ENCODE data around the gene NAV2.

Gene NAV2

DNA sequence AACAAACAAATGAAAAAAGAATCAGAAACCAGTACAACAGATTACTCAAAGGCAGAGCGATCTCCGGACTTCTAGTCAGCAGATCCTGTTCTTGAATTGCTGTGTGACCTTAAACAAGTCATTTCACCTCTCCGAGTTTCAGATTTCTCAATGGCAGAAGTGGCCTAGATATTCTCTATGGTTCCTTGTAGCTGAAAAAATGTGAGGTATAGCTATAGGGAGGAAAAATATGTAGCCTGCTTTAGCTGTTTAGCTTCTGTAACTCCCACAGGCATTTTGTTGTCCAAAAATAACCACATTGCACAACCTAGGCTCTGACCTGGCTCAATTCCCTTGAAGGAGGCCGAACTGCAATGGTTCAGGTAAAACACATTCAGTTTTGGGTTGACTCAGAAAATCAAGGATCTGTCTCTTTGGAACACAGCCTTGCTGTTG, 347.0 kb downstream of the NAV2 start:
- TF ChIP-seq, protein P1, sequence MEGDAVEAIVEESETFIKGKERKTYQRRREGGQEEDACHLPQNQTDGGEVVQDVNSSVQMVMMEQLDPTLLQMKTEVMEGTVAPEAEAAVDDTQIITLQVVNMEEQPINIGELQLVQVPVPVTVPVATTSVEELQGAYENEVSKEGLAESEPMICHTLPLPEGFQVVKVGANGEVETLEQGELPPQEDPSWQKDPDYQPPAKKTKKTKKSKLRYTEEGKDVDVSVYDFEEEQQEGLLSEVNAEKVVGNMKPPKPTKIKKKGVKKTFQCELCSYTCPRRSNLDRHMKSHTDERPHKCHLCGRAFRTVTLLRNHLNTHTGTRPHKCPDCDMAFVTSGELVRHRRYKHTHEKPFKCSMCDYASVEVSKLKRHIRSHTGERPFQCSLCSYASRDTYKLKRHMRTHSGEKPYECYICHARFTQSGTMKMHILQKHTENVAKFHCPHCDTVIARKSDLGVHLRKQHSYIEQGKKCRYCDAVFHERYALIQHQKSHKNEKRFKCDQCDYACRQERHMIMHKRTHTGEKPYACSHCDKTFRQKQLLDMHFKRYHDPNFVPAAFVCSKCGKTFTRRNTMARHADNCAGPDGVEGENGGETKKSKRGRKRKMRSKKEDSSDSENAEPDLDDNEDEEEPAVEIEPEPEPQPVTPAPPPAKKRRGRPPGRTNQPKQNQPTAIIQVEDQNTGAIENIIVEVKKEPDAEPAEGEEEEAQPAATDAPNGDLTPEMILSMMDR (IDR thresholded peaks at IDR 0.05; ENCODE audit: low read depth, low read length) = no peak
- DNase-seq (ENCODE audit: extremely low read depth, low read depth) = no peak

DNA sequence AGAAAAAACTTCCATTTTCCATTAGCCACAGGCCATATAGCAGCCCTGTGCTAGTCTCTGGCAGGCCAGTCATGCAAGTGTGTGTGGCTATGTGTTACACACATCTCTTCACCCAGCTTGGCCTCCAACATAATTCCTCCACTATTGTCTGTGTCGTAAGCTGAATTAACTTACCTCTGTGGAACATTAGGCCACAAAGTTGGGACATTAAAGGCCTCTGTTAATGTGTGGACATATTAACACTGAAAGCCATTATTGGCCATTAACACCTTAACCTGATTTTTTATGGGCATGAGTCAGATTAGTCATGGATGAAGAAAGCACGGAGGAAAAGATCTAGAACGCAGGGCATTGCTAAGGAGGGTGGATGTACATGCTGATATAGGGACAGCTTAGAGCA, 347.5 kb downstream of the NAV2 start:
- no peak for DNase-seq (ENCODE audit: extremely low read depth, low read depth)
- TF ChIP-seq, protein P1 (IDR thresholded peaks at IDR 0.05; ENCODE audit: low read depth, low read length) = no peak

DNA sequence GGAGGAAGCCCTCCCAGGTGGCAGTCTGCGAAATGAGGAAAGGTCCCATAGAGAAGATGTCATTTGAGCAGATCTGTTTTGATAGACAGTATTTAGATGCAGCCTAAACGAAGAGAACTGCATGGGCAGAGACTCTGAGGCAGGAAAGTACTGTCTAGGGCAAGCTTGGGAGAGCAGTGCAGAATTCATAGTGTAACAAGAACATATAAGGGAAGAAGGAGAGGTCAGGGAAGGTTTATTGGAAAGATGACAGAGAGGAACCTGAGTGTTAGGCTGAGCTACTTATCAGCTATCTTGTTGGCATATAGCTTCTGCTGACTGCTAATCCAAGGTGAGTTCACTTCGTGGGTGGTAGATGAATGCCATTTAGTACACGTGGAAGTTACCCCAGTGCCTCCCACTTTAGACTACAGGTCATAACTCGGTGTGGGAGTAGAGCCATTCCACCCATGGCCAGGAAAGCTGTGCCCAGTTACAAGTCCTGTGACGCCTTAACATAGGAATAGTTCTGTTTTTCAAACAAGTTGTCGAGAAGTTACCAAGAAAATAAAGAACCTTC, 348.1 kb downstream of the NAV2 start:
- TF ChIP-seq, protein P1 (IDR thresholded peaks at IDR 0.05; ENCODE audit: low read depth, low read length) = no peak
- DNase-seq (ENCODE audit: extremely low read depth, low read depth) = no peak

DNA sequence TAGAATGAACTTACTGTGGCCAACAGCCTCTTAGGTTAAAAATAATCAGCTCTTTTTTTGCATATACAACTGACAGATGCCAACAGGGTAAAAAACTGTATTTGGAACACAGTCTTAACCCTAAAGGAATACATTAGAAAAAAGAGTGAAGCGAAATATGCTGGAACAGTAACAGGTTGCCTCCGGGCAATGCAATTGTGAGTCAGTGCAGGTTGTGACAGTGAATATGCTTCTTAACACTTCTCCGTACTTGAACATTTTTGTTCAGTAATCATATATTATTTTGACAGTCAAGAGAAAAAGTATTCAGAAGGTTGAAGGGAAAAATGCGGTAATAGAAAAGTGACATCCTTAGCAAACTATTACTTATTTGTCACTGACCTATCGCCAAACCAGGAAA, 349.1 kb downstream of the NAV2 start:
- DNase-seq (ENCODE audit: extremely low read depth, low read depth) = no peak
- TF ChIP-seq, protein P1 (IDR thresholded peaks at IDR 0.05; ENCODE audit: low read depth, low read length) = no peak

DNA sequence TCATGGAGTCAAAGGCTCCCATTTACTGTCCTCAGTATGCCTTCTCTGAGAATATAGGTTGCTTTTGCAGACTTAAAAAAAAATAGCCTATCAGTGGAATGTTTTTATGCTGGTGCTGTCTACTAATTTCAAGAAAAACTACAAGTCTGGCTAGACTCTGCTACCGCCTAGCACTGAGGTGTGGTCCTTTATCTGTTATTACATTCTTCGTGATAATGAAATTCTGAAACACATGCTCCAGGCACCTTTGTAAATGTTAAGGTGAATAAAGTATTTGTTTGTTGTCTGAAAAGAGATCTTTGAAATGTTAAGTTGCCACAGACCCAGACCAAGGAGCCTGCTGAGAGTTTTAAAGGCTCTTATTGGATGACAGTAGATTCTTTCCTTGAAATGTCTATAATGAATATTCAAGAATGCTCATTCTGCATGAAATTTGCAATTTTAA, 352.3 kb downstream of the NAV2 start:
- DNase-seq (ENCODE audit: extremely low read depth, low read depth) = no peak
- TF ChIP-seq, protein P1 (IDR thresholded peaks at IDR 0.05; ENCODE audit: low read depth, low read length) = no peak

DNA sequence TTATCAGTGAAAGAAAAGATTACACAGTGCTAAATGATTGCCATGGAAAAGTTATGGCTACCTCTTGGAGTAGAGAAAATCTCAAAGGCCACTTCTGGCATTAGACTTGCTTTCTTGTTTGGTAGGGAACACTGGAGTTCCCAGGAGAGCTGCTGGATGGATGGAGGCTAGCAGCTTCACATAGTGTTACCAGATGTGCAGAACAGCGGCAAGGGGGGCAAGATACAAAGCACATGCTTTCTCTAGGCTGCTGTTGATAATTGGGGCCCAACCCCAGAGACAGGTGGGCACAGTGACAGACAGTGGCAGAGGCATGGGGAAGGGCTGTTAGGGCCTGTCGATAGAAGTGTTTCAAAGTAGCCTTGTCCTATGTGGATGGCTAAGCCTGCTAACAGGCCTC, 352.8 kb downstream of the NAV2 start:
- no peak for DNase-seq (ENCODE audit: extremely low read depth, low read depth)
- TF ChIP-seq, protein P1 (IDR thresholded peaks at IDR 0.05; ENCODE audit: low read depth, low read length) = no peak

DNA sequence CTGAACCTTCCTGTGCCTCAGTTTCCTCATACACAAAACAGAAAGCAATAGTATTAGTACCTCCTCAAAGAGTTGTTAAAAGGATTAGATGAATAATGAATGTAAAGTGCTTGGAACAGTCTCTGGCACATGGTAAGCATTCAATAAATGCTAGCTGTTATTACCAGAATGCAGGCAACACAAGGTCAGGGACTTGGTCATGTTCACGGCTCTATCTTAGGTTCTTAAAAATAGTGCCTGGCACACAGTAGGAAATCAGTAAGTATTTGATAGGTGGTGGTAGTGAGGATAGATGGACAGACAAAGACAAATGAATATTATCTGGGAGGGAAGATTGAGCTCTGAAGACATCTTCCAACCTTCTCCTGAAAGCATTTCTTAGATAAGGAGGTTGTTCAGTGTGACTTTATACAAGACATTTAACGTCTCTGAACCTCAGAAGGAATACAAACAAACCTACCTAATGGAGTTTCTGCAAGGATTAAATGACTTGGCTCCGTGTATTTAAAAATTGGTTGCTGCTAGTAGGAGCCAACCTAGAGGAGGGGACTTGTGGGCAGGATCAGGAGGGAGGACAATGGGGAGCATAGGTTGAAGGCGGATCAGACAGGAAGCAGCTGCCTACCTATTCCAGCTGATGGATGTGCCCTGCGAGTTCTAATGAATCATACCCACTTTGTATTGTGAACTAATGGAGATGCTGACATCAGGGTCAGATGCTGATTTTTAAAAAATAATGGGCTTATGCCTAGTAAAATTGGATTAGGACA, 353.6 kb downstream of the NAV2 start:
- DNase-seq (ENCODE audit: extremely low read depth, low read depth) = no peak
- TF ChIP-seq, protein P1 (IDR thresholded peaks at IDR 0.05; ENCODE audit: low read depth, low read length) = no peak

Data from AG09319 (cell line).